Stimulated activated CD4-positive, alpha-beta T cell treated with anti-CD3 and anti-CD28 coated beads, TNF-alpha, amount 100 ng/mL, for 4 hours (primary cell): ENCODE measurements around the gene AGAP1.
"Not testable (repeated sequence)": the region's sequence is repeated elsewhere in the genome, so short reads cannot be mapped to it uniquely, and the experiment has no call there.

Experiments
- DNase-seq, 3 experiments: peaks; one replicate each; pipeline ENCODE4 v3.0.0-alpha.2; 2020; ENCODE audit warnings: low read depth in 3 of 3

AGAP1 gene

GRCh38 chr2:236063994-236064393 is 570.2 kb downstream of the AGAP1 start:
- no peak for DNase-seq

GRCh38 chr2:236065314-236066160 is 571.7 kb downstream of the AGAP1 start:
- DNase-seq = no peak

- no peak for DNase-seq
Observed at GRCh38 chr2:236070236-236070635, 576.4 kb downstream of the AGAP1 start.

DNA sequence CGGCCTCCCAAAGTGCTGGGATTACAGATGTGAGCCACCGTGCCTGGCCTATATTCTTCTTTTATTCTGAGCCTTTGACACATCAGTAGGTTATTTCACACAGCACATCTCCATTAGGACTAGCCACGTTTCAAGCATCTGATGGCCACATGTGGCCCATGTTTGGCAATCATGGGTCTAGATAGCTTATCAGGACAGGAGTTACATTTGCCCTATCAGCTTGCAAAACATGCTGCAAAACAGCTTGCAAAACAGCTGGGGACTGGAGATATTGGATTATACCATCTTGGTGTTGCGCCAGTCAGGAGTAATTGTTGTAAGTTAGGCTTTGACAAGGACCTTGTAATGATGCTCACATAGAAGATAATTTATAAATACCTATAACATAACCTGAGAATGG is 579.4 kb downstream of the AGAP1 start:
- no peak for DNase-seq

- DNase-seq = no peak
Observed at GRCh38 chr2:236073867-236074655, 580.2 kb downstream of the AGAP1 start.

DNA sequence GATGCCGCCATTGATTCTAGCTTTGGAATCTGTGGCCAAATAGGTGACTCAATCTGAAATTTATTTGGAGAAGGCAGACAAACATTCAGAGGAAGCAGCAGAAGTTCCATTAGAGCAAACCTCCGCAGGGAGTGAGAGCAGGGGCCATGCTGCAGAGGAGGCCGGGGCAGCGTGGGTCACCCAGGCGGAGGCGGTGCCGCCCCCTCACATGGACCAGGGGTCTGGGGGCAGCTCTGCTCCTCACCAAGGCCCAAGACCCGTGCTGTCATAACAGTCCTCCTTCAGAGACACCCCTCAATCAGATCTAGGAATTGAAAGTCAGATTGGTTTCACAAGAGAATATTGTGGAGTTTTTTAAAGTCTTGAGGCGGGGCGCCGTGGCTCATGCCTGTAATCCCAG is 582.0 kb downstream of the AGAP1 start:
- no peak for DNase-seq

DNA sequence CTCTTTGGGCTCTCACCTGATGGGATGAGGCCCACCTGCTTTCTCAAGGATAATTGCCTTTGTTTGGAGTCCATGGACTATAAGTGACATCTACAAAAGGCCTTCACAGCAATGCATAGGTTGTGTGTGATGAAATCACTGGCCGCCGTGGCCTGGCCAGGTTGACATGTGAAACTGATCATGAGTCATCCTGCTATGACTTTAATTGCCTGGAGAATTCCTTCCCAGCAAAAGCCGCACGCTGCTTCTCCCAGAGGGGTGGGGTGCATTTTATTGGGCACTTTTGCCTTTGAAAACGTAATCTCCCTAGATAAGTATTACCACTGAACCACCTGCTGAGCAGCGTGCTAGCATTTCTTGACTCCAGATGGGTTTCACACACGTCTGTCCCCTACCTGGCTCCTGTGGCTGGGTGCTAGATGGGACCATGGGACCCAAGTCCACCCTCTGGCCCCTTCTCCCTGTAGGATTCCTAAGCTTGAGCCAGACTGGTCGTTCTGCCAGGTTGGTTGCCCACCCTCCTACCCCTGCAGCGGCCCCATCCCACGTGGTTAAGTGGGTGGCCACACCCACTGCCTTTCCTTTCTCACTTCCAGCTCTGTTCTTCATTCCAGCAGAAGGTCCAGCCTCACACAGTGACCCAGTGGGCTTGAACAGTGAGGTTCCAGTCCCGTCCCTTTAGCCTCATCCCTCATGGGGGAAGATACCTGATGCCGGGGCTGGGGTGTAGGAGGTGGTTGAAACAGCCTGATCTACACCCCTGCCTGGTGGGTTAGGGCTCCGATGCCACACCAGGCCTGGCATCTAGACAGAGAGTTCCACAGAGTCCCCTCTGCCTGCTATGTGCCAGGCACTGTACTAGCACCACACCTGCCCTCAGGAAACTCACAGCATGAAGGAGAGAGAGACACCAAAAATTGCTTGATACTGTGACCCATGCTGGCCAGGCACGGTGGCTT is 584.7 kb downstream of the AGAP1 start:
- DNase-seq = no peak

GRCh38 chr2:236080412-236080811 is 586.6 kb downstream of the AGAP1 start:
- DNase-seq = no peak

DNA sequence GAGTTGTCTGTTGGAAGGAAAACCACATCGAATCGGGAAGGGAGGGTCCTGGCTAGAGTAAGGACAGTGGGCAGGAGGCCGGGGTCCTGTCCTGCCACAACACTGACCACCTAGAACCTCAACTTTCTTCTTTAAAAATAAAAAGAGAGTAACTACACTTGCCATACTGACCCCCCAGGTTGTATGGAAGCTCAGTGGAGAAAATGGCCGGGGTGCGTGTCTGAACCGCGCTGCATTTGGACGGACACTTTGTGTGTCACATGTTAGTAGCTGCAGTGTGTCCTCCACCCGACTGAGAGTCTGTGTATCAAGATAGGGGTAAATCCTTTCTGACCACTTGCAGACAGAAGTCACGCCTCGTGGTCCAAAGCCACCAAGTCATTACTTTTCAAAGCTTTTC is 587.3 kb downstream of the AGAP1 start:
- no peak for DNase-seq

DNA sequence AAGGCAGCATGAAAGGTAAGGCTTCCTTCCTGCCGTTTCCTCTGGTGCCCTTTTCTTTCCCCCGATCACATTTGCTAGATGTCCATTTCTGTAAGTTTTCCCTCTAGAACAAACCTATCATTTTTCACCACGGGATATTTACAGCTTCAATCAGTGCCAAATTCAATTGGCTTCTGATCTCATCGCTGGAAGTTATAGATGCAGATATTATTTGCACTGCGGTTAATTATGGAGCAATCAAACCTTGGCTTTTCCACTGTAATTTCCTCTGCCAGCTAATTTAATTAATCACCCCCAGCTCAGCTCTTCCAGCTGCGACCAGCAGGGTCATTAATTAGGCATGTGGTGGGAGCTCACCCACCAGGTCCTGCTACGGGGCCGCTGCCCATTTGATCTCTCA is 588.2 kb downstream of the AGAP1 start:
- DNase-seq = no peak

GRCh38 chr2:236083934-236084333 is 590.1 kb downstream of the AGAP1 start:
- no peak for DNase-seq

GRCh38 chr2:236085211-236085610 is 591.4 kb downstream of the AGAP1 start:
- DNase-seq = no peak

DNA sequence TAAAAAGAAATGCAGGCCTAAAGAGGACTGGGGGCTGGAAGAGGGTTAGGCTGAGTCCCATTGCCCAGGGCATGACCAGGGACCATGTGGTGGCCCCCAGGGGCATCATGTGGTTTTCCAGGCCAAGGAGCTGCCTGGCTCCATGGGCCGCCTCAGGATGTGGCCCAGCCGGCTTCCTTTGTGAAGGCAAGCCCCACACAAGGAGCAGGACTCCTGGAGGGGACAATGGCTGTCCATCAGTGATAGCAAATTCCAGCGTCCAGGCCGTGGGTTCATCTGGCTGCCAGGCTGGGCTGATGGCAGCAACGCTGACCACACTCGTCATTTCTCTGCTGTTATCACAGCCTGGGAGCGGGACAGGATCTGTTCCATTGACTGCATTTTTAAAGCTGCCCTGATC is 591.8 kb downstream of the AGAP1 start:
- no peak for DNase-seq

DNA sequence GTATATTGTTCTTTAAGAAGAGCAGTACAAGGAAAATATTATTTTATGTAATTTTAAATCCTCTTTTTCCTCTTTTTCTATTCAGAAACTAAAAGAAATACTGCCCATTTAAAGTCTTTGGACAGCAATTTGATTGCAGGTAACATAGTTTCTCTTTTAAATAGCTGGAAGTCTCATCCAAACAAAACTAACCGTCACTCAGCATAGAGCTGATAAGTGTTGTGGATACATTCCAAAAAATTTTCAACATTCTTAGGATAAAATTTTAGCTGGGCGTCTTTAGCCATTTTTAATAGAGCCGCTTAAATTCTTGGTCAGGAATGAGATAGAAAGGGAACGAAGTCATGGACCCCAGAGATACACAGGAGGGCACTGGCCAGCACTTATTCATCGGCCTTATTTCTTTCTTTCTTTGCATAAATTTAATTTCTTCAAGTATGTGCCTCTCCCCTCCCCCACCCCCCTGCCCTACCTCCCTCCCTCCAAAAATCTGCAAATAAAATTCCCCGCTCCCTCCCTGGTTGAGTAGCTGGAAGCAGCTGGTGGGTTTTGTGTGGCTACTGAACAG is 592.6 kb downstream of the AGAP1 start:
- no peak for DNase-seq

- DNase-seq = no peak
Observed at GRCh38 chr2:236086971-236087465, 593.2 kb downstream of the AGAP1 start.

GRCh38 chr2:236088368-236089057 is 594.7 kb downstream of the AGAP1 start:
- DNase-seq = no peak

GRCh38 chr2:236089271-236090026 is 595.6 kb downstream of the AGAP1 start:
- no peak for DNase-seq

- no peak for DNase-seq
Observed at GRCh38 chr2:236090027-236090382, 596.2 kb downstream of the AGAP1 start.

- not testable (repeated sequence) for DNase-seq
Observed at GRCh38 chr2:236090826-236091225, 597.0 kb downstream of the AGAP1 start.

DNA sequence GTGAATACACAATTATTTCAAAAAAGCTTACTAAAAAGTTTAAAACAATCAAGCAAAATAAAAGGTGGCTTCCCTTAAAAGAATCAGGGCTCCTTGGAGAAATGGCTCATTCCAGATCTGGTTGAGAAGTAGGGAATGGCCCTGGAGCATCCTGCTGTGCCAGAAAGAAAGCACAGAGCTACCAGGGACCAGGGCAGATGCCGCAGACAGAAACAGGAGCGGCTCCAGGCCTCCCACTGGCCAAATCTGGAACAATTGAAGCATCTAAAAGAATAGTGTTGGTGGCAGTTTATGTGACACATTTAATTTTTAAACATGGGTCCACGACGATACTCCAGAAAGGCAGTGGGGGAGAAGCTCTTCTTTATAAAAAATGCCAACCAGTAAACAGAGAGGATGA is 598.9 kb downstream of the AGAP1 start:
- DNase-seq = no peak
